ENCODE measurements around the gene ZFR2. TPM values are rescaled to one million over a fixed set of nuclear protein-coding genes. Genes with fewer than 3 reads are reported as not detected.

The ZFR2 gene
- total RNA-seq, 1 experiment from 2014 or later = not detected

- CTCF ChIA-PET = interaction anchor here (0.6 kb wide), 1 partner anchor 15 kb away, joined by 6 read pairs; no protein-coding TSS in a partner anchor
- BruUV-seq (replicated peaks) = no TSS peak
- no peak for DNase-seq
Observed at GRCh38 chr19:3839941-3840340, 28.9 kb downstream of the ZFR2 start.

DNA sequence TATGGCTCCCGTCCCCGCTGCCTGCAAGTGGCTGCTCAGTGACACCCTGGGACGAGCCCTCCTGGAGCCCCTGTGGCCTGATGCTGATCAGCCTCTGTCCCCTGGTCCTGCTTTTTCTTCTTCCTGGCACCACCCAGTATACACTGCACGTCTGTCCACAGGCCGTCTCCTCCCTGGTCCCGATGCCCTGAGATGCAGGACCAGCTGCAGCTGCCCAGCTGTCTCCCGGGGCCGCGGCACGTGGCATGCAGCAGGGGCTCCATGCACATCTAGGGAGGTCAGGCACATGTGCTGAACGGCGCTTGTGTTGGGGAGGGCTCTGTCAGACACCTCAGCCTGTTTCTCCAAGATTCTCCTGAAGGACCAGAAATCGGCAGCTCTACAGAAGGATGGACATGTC, 30.2 kb downstream of the ZFR2 start:
- no peak for DNase-seq
- Mint-ChIP-seq H3K36me3 (ENCODE audit: insufficient read depth, unreplicated experiment) (peaks cover 6% of the 10 kb centered on the region), H3K4me1 (ENCODE audit: low read depth, unreplicated experiment) (no peaks in the 10 kb centered on the region), H3K4me3 (ENCODE audit: low read depth, unreplicated experiment) (no peak overlapping the region), H3K27ac (ENCODE audit: unreplicated experiment) (no peak overlapping the region), H3K9me3 (ENCODE audit: low read depth, unreplicated experiment) (no peaks in the 10 kb centered on the region), H3K27me3 (ENCODE audit: unreplicated experiment) (peaks cover 25% of the 10 kb centered on the region)
- BruUV-seq (replicated peaks) = no TSS peak
- intact Hi-C loops (cut with micrococcal nuclease; ENCODE audit: unreplicated experiment) = no loop called here
- no peak for TF ChIP-seq CTCF (IDR thresholded peaks at IDR 0.05; ENCODE audit: unreplicated experiment)
- CTCF ChIA-PET = no interaction called here

More at GRCh38 chr19:3839941-3840340, 28.9 kb downstream of the ZFR2 start:
- Mint-ChIP-seq H3K36me3 (ENCODE audit: insufficient read depth, unreplicated experiment) (peaks cover 6% of the 10 kb centered on the region), H3K27ac (ENCODE audit: unreplicated experiment) (no peak overlapping the region), H3K27me3 (ENCODE audit: unreplicated experiment) (peaks cover 25% of the 10 kb centered on the region), H3K4me3 (ENCODE audit: low read depth, unreplicated experiment) (no peak overlapping the region), H3K9me3 (ENCODE audit: low read depth, unreplicated experiment) (no peaks in the 10 kb centered on the region), H3K4me1 (ENCODE audit: low read depth, unreplicated experiment) (no peaks in the 10 kb centered on the region)
- intact Hi-C loops (cut with micrococcal nuclease; ENCODE audit: unreplicated experiment) = no loop called here
- no peak for TF ChIP-seq CTCF (IDR thresholded peaks at IDR 0.05; ENCODE audit: unreplicated experiment)

DNA sequence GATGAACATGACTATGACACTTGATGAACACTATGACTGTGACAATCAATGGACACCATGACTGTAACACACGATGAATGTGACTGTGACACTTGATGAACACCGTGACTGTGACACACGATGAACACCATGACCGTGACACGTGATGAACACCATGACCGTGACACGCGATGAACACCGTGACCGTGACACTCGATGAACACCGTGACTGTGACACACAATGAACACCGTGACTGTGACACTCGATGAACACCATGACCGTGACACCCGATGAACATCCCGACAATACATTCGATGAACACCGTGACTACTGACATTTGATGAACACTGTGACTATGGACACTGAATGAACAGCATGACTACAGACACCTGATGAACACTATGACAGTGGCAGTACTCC, 30.9 kb downstream of the ZFR2 start:
- H3K9me3 Mint-ChIP-seq (ENCODE audit: low read depth, unreplicated experiment) = no peaks in the 10 kb centered on the region
- no peaks in the 10 kb centered on the region for H3K4me1 Mint-ChIP-seq (ENCODE audit: low read depth, unreplicated experiment)
- peaks cover 25% of the 10 kb centered on the region for H3K27me3 Mint-ChIP-seq (ENCODE audit: unreplicated experiment)
- no peak overlapping the region for H3K4me3 Mint-ChIP-seq (ENCODE audit: low read depth, unreplicated experiment)
- CTCF ChIA-PET = no interaction called here
- intact Hi-C loops (cut with micrococcal nuclease; ENCODE audit: unreplicated experiment) = no loop called here
- no TSS peak for BruUV-seq (replicated peaks)
- H3K27ac Mint-ChIP-seq (ENCODE audit: unreplicated experiment) = no peak overlapping the region
- peaks cover 6% of the 10 kb centered on the region for H3K36me3 Mint-ChIP-seq (ENCODE audit: insufficient read depth, unreplicated experiment)
- TF ChIP-seq CTCF (IDR thresholded peaks at IDR 0.05; ENCODE audit: unreplicated experiment) = no peak
- no peak for DNase-seq

DNA sequence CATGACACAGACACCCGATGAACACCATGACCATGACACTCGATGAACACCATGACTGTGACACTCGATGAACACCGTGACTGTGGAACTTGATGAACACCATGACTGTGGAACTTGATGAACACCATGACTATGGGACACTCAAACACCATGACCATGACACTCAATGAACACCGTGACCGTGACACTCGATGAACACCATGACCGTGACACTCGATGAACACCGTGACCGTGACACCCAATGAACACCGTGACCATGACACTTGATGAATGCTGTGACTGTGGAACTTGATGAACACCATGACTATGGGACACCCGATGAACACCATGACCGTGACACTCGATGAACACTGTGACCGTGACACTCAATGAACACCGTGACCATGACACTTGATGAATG, 31.5 kb downstream of the ZFR2 start:
- H3K9me3 Mint-ChIP-seq (ENCODE audit: low read depth, unreplicated experiment) = no peaks in the 10 kb centered on the region
- intact Hi-C loops (cut with micrococcal nuclease; ENCODE audit: unreplicated experiment) = no loop called here
- no peak overlapping the region for H3K27ac Mint-ChIP-seq (ENCODE audit: unreplicated experiment)
- H3K36me3 Mint-ChIP-seq (ENCODE audit: insufficient read depth, unreplicated experiment) = peaks cover 6% of the 10 kb centered on the region
- no peak for DNase-seq
- CTCF ChIA-PET = no interaction called here
- no TSS peak for BruUV-seq (replicated peaks)
- no peaks in the 10 kb centered on the region for H3K4me1 Mint-ChIP-seq (ENCODE audit: low read depth, unreplicated experiment)
- peaks cover 25% of the 10 kb centered on the region for H3K27me3 Mint-ChIP-seq (ENCODE audit: unreplicated experiment)
- H3K4me3 Mint-ChIP-seq (ENCODE audit: low read depth, unreplicated experiment) = no peak overlapping the region
- no peak for TF ChIP-seq CTCF (IDR thresholded peaks at IDR 0.05; ENCODE audit: unreplicated experiment)

All from Calu3 (cell line).